Measurements from ENCODE around the gene MICU2.

DNA sequence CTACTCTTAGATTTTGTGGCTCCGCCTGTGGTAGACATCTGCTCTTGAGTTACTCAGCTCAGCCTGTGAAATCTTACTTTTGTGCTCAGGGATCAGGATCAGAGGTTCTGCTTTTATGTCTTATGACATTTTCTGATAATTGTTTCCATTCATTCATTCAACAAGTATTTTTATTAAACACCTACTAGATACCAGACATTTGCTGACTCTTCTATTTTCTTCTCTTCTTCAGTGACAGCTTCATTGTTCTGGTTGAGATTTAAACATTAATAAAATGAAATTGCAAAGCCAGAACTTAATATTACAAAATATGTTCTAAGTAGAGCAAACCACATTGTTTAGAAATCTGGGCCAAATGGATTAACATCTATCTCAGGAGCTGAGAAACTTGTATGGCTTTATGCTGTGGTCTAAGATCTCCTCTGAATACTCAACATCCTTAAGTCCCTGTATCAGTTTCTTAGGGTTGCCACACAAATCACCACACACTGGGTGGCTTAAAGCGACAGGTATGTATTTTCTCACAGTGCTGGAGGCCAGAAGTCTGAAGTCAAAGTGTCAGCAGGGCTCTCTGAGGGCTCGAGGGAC, 15.8 kb upstream of the MICU2 start:
- TF ChIP-seq POLR2A (IDR thresholded peaks at IDR 0.05; ENCODE audit: low read depth, low read length) (no peak), RFX5 (IDR thresholded peaks at IDR 0.05; ENCODE audit: low read depth, low read length) (no peak), SMC3 (IDR thresholded peaks at IDR 0.05; ENCODE audit: low read depth, low read length) (no peak)
- TF ChIP-seq, protein P1, sequence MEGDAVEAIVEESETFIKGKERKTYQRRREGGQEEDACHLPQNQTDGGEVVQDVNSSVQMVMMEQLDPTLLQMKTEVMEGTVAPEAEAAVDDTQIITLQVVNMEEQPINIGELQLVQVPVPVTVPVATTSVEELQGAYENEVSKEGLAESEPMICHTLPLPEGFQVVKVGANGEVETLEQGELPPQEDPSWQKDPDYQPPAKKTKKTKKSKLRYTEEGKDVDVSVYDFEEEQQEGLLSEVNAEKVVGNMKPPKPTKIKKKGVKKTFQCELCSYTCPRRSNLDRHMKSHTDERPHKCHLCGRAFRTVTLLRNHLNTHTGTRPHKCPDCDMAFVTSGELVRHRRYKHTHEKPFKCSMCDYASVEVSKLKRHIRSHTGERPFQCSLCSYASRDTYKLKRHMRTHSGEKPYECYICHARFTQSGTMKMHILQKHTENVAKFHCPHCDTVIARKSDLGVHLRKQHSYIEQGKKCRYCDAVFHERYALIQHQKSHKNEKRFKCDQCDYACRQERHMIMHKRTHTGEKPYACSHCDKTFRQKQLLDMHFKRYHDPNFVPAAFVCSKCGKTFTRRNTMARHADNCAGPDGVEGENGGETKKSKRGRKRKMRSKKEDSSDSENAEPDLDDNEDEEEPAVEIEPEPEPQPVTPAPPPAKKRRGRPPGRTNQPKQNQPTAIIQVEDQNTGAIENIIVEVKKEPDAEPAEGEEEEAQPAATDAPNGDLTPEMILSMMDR (conservative IDR thresholded peaks at IDR 0.05; ENCODE audit: low read depth, low read length), result no peak

All from IMR-90 (cell line).